GM13977 (cell line): ENCODE measurements around the gene AGBL4.

ENCODE experiments used
- DNase-seq: peaks from one replicate; pipeline ENCODE4 v3.0.0; 2012; ENCODE audit warnings: low spot score
- CTCF ChIP-seq: IDR thresholded peaks from 2 replicates; pipeline ENCODE4 v1.5.1; 2012; ENCODE audit warnings: mild to moderate bottlenecking, control low read depth; ENCODE audit not compliant: insufficient read depth; ENCODE audit errors: extremely low read depth, missing control alignments
- in situ Hi-C: fragments of 300-500 bp; cut with MboI; formaldehyde crosslinking; loops from one replicate; pipeline ENCODE4 v1.12.0; 2022; ENCODE audit warnings: low sequenced_read_pairs, low pct_unique_long_range_greater_than_20kb, mixed read lengths, inconsistent platforms; ENCODE audit not compliant: unreplicated experiment

AGBL4 gene

GRCh38 chr1:48940962-48941732 lies 1082.6 kb downstream of the AGBL4 start:
- in situ Hi-C loops, result no loop called here
- DNase-seq, result no peak
- TF ChIP-seq CTCF, result no peak

- in situ Hi-C loops, result no loop called here
- no peak for DNase-seq
- no peak for TF ChIP-seq CTCF
Measured at GRCh38 chr1:48940354-48940753, 1083.4 kb downstream of the AGBL4 start.

GRCh38 chr1:48939828-48940227 lies 1083.9 kb downstream of the AGBL4 start:
- TF ChIP-seq CTCF, result no peak
- in situ Hi-C loops, result no loop called here
- no peak for DNase-seq

GRCh38 chr1:48939042-48939441 lies 1084.7 kb downstream of the AGBL4 start:
- TF ChIP-seq CTCF, result no peak
- DNase-seq, result no peak
- in situ Hi-C loops, result no loop called here

- in situ Hi-C loops, result no loop called here
- no peak for DNase-seq
- TF ChIP-seq CTCF, result no peak
Measured at GRCh38 chr1:48937732-48938131, 1086.0 kb downstream of the AGBL4 start.

- in situ Hi-C loops, result no loop called here
- TF ChIP-seq CTCF, result no peak
- DNase-seq, result no peak
Measured at GRCh38 chr1:48936436-48936835, 1087.3 kb downstream of the AGBL4 start.
